ENCODE results near the gene UMAD1.

- TF ChIP-seq CTCF (IDR thresholded peaks at IDR 0.05), result no peak
- TF ChIP-seq POLR2A (IDR thresholded peaks at IDR 0.05), result no peak
Observed at GRCh38 chr7:7664291-7664690, 23.7 kb downstream of the UMAD1 start.

Measured in heart left ventricle (tissue), 13 donors.